Frontal cortex (tissue), 4 donors: Measurements from ENCODE around the gene HAPSTR1. TPM values are rescaled to one million over a fixed set of nuclear protein-coding genes. Genes with fewer than 3 reads are reported as not detected.
A peak's percentile ranks its signal among the peaks of the same experiment; 100 is the strongest.

Experiments used
- DNase-seq, 2 donors: peaks; one replicate each; pipeline ENCODE4 v3.0.0; 2012; ENCODE audit warnings: low spot score in 2 of 2
- FAIRE-seq: peaks from 2 replicates; lab custom pipeline; 2012; peaks lifted over from hg19 to GRCh38; lab: Jason Lieb, UNC
- total RNA-seq: library from RNA; depleted of rRNA; stranded (reverse); fragments of >200 nt; gene quantifications from one replicate; pipeline ENCODE4 v1.2.3, GENCODE V29; 2014
- donor health status: control.
- donor health status: control.
- donor health status: control.

The HAPSTR1 gene
- total RNA-seq, 1 donor from 2014 or later, result 132 TPM

DNA sequence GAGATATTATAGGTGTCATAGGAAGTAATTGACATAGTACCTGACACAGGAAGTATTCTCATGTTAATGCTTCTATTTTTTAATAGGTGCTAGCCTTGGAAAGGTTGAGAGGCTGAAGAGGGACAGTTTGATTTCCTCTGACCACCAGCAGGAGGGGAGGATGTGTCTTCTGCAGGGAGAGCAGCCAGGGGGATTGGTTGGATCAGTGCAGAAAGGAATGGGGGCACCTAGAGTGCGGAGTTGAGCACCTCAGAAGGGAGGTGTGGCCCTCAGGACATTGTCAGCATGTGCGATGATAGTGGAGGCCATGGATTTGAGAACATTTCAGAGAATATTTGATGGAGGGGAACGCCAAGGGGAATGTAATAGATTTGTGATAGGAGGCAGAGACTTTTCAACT lies 23.4 kb downstream of the HAPSTR1 start:
- FAIRE-seq (no peak), DNase-seq (no peak)

DNA sequence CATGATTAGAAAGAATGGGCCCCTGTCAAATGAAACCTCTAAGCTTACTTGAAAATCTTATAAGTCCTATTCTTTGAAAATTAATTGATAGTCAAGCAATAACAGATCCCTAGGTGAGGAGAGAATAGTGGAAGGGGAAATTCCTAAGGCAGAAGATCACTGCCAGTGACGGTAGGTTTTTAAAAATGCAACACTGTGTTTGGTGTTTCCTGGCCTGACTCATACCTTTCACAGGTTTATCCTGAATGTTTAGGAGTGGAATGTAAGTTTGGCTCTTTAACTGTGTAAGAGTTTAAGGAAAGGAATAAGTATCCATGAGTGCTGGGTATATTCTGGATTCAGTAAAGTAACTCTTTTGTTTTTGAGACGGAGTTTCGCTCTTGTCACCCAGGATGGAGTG lies 23.8 kb downstream of the HAPSTR1 start:
- no peak for FAIRE-seq
- no peak for DNase-seq

DNA sequence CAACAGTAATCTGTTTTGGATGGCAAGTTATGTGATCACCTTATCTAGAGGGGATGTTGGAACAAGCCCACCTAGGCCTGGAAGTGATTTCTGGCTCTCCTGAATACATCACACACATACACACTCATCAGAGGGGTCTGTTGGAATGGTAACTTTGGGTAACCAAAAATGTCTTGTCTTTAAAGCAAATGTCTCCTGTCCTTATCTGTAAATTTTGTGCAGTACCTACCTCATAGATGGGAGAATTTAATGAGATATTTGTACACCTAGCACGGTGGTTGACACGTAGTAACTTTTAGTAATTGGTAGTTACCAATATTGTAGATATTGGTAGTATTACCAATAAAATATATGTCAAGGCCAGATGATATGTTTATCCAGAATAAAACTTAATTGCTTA lies 24.7 kb downstream of the HAPSTR1 start:
- FAIRE-seq, result no peak
- no peak for DNase-seq

DNA sequence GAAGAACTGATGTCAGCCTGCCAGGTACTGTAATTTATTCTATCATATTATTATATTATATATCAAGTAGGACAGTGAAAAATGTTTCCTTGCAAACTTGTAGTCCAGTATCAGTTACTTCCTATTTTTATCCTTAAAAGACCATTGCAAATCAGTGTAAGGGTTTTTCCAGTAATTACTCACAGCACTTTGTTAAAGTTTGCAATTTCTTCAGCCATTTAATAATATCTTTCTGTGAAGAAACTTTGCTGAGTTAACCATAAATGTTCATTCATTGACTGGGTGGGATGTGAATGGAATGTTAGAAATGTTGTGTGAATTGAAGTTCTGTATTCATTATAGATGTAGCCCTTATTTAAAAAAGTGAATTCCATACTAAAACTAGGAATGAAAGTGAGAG lies 26.7 kb downstream of the HAPSTR1 start:
- no peak for DNase-seq
- no peak for FAIRE-seq

DNA sequence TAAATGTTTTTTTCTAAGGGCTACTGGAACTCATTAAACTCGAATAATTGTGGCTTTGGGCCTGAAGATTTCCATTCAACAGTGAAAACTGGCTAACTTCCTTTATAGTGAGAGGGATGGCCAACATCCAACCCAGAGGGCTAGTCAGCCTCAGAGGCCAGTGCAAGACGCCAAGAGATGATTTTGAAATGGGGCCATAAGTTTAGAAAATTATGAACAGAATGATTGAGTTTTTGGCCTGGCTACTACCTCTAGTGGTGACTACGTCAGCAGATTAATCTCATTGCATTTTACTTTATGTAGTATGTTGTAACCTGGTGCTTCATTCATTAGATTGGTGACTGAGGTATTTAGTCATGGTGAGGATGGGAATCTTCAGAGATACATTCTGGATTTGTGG lies 28.4 kb downstream of the HAPSTR1 start:
- no peak for DNase-seq
- FAIRE-seq, result no peak

DNA sequence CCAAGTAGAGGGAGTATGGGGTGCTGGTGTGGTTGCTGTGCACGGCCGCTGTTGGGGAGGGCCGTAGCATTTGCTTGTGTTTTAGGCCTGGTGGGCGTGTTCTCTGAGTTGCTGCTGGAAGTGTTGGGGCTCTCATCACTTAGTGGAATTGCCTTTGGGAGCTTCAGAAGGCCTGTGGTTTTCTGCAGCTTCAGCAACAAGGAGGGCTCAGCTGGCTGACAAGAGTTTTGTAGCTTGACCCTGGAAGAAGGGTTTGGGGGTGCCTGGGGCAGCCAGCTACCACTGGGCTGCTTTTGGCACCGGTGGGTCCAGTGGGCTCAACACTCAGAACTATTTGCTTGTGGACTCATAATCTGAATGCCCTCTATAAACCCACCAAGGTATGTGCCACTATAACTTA lies 30.9 kb downstream of the HAPSTR1 start:
- DNase-seq, result no peak
- FAIRE-seq, result no peak

DNA sequence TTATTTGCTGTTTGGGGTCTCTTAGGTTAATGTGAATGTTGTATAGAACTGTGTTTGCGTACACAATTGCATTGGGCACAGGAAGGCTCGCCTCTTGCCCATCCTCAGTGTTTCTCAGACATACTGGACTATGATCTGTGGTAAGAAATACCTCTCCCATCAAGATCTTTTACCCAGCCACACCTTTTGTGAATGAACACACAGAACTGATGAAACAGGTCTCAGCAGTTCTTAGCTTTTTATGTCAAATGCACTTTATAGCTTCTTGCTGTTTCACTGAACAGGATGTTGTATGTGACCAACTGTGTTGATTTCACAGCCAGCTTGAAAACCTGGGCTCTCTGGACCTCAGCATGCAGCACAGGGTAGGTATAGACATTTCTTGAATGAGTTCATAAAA lies 31.5 kb downstream of the HAPSTR1 start:
- FAIRE-seq, result no peak
- DNase-seq, result no peak

DNA sequence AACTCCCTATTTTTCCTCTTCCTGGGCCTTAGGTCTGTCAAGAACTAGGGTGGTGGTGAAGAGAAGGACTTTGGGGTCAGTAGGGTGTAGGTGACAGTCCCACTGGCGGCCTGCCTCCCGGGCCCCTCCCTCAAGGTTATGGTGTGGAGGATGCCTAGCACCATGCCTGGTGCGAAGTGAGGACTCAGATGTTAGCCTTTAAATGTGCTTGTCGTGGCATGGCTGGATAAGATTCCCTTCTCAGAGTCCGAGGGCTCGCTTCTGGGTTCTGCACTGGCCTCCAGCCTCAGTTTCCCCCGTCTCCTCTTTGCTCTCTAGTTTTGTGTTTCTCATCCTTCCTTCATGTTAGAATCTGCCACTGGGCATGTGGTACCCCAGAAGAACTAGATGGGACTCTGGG lies 32.0 kb downstream of the HAPSTR1 start:
- FAIRE-seq (no peak), DNase-seq (no peak)

DNA sequence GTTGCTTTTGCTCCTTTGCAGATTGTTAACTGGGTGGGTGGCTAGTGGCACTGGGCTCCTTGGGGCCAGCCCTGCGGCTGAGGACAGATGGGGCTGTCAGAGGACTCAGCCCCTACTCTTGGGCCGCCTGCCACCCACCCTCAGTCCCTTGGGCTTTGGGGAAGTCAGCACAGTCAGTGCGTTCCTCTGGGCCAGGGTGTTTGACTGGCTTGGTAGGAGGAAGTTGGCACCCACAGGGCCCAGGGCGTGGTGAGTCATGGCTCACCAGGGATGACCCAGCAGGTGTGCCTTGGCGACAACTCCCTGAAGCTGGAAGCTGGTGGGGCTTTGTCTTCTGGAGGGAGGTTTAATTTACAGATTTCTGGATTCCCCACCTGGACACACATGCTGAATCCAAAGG lies 32.4 kb downstream of the HAPSTR1 start:
- DNase-seq, result peak in 1 of 2 donors; percentile 39
- no peak for FAIRE-seq

DNA sequence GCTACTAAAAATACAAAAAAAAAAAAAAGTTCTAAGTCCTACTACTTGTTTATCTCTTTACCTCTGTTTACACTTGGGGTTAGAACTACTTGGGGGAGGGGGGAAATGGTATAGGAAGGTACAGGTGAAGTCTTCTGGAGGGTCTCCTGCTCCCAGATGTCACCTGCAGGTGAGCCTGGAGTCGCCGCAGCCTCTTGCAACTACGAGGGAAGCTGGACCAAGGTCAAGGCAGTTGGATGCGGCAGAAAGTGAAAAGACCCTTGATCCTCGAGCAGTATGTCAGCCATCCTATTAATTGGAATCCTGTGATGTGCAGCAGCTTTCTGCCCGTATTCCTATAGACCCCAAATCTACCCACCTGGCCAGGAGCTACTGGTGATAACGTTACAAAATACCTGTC lies 33.0 kb downstream of the HAPSTR1 start:
- FAIRE-seq (no peak), DNase-seq (no peak)

DNA sequence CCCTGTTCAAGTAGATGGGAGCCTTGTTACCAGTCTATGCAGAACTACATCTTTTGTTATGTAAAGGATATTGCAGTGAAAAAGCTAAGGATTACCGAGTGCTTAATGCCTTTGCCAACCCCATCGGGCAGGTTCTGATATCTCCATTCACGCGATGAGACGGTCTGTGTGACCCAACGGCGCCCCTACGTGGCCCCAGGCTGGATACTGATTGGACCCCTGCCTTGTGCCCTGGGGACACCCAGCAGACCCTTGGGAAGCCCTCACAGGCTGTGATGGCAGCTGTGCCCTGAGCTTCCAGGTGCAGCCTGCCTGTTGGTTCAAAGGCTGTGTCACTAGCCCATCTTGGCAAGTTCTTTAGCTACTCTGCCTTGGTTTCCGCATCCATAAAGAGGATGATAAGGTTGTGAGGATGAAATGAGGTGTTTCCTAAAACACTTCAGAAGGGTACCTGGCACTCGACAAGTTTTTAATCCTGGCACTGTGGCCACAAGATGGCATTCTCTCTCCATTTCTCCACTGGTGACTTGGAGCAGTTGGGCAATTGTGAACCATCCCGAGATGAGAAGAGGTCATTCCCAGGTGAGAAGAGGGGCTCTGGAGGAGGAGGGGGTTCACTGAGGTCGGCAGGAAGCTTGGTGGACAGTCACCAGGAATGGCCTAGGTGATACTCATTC lies 33.6 kb downstream of the HAPSTR1 start:
- FAIRE-seq (no peak), DNase-seq (no peak)

DNA sequence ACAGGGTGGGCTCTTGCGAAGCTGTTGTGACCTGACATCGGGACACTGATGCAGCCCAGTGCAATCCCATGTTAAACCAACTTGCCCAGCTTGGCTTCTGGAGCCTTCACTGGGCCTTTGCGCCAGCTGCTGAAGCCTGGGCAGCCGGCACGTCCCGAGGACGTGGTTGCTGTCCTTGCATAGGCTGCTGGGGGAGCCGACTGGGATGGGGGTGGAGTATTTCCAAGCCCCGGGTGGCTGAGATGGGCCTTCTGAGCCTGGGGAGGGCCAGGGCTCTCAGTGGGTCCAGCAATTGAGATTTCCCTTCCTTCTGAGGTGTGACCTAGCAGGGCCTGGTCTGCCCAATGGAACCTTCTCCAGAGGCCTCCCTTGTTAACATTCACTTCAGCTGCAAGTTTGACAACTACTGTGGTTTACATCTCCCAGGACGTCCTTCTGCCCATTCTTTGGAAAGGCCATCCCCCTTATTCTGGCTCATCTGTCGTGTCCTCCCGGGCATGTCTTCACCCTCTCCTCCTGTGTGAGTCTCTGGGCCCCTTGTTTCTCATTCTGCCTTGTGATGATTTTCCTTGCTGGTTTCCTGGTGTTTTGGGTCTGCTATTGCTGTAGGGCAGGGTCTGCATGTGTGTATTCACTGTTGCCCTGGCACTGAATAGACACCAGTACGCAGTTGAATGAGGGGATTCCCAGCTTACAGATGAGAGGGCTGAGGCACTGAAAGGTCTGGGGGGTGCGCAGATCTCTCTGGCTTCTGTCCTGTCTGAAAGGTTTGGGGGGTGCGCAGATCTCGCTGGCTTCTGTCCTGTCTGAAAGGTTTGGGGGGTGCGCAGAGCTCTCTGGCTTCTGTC lies 34.4 kb downstream of the HAPSTR1 start:
- DNase-seq (no peak), FAIRE-seq (no peak)

DNA sequence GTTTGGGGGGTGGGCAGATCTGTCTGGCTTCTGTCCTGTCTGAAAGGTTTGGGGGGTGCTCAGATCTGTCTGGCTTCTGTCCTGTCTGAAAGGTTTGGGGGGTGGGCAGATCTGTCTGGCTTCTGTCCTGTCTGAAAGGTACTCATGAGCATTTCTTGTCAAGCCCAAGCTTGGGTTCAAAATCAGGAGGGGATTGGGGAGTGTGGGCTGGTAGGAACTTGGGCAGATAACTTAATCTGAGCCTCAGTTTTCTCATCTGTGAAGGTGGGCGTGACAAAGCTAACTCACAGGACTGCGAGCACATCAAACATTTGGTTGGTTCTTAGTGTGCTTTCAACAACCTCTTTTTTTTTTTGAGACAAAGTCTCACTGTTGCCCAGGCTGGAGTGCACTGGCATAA lies 35.2 kb downstream of the HAPSTR1 start:
- FAIRE-seq (no peak), DNase-seq (no peak)

DNA sequence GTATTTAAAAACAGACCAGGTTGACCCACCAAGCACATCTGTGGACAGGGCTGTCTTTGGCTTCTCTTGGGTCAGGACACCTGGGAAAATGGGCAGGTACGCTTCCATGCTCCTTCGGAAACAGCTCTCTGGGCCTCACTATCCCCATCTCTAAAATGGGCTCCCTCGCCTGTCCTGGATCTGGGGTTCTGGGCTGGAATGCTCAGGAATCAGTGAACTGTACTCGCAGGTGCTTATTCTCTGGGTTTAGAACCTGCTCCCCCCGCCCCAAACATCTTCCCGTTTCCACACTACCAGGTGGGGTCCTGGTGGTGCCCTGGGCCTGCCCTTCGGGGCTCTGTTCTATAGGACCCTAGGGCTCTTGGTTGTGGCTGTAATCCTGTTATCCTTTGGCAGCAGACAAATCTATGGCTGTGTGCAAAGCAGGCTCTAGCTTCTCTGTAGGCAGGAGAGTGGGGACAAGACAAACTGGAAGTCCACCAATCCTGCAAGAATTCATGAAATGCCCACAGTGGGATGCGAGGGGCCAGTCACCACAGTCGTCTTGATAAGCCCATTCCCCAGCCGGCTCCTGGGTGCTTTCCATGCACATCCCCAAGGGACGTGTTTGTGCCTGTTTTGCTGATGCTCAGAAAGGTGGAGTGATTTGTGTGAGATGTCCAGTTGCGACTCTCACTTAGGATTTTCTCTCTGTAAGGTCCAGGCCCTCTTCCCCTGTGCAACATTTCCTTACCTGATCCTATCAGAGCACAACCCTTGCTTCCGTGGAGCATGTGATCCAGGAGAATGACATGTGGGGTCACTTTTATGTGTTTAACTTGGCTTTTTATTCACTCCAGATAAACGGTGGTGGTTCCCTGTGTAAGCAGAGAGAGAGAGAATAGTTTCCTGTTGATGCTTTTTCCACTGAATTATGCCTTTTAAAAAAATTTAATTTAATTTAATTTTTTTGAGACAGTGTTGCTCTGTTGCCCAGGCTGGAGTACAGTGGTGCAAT lies 37.2 kb downstream of the HAPSTR1 start:
- no peak for DNase-seq
- no peak for FAIRE-seq

DNA sequence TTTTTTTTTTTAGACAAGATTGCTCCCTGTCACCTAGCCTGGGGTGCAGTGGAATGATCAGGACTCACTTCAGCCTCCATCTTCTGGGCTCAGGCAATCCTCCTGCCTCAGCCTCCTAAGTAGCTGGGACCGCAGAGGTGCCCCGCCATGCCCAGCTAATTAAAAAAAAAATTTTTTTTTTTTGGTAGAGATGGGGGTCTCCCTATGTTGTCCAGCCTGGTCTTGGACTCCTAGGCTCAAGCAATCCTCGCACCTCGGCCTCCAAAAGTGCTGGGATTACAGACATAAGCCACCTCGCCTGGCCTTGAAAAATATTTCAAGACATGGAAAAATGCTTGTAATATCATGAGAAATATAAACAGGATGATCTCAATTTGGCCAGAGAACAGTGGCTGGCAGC lies 42.9 kb downstream of the HAPSTR1 start:
- FAIRE-seq (no peak), DNase-seq (no peak)

DNA sequence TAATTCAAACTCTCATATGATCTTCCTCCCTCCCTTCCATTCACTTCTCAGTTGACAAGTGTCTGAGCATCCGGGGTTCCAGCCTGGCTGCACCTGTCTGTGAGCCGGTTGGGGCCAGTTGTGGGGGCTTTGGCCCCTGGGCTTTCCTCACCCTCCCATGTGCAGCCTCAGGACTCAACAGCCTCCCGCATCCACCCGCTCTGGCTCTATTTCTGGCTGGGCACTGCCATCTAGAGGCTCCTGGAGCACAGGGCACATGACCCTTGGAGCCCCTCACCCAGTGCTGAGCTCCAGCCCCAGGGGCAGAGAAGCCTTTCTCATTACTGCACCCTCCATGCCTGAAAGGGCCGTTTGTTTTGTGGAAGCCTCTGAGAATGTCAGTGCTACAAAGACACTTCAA lies 43.3 kb downstream of the HAPSTR1 start:
- peak; percentile 12 to 54 for DNase-seq
- no peak for FAIRE-seq

DNA sequence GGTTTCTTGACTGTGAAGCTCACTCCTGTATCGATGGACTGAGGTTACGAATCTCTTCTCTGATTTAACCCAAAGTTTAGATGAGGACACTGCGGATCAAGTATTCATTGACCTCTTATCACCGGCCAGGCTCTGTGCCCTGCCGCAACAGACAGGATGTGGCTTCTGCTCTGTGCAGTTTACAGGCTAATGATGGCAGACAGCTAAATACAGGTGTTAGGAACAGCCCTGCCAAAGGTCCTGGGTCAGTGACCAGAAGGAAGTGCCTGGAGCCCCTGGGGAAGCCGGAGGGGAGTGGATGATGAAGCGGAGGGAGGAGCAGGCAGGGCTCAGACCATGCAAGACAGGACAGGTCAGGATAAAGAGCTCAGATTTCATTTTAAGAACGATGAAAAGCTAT lies 44.4 kb downstream of the HAPSTR1 start:
- FAIRE-seq, result no peak
- DNase-seq, result no peak

DNA sequence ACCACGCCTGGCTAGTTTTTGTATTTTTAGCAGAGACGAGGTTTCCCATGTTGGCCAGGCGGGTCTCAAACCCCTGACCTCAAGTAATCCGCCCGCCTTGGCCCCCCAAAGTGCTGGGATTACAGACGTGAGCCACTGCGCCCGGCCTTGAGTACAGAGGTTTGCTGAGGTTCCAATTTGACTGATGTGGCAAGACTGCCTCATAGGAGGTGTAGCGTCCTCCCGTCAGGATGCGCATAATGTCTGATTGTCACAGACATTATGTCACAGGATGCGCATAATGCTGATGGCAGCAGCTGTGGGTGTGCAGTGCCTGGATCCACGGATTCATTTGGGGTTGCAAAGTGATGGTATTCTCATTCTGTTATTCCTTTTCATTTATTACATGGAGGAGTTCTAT lies 45.2 kb downstream of the HAPSTR1 start:
- FAIRE-seq (no peak), DNase-seq (no peak)

DNA sequence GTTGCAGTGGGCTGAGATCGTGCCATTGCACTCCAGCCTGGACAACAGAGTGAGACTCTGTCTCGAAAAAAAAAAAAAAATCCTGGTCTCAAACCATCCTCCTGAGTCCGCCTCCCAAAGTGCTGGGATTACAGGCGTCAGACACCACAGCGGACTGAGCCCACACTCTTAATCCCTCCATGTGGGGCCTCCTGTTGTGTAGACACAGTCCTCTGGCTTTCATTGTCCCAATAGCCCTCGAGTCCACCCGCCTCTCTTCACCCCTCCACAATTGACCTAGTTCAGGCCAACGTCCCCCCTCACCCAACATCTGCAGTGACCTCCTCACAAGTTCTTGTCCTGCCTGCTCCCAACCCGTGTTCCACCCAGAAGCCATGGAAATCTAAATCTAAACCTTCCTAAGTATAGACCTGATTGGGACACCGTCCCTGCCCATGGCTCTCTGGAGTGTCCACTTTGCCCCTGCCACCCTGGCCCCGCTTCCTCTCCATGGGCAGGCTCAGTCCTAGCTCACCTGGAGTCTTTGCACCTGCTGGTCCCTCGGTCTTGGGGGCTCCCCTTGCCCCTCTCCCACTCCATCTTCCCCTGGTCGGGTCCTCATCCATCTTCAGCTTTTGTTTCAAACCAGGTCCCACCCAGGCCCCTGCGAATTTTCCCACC lies 46.7 kb downstream of the HAPSTR1 start:
- DNase-seq, result no peak
- FAIRE-seq, result no peak
